Measurements from ENCODE around the gene TSPAN19.

TSPAN19 gene

GRCh38 chr12:84969226-84969625 is 66.9 kb downstream of the TSPAN19 start:
- CTCF ChIA-PET = no interaction called here
- POLR2A ChIA-PET = no interaction called here
- DNase-seq (ENCODE audit: extremely low spot score) = no peak
- TF ChIP-seq FOXA1 (IDR thresholded peaks at IDR 0.05) (no peak), L3MBTL2 (conservative IDR thresholded peaks at IDR 0.05) (no peak), HDGF (IDR thresholded peaks at IDR 0.05; ENCODE audit: borderline replicate concordance) (no peak), SUZ12 (IDR thresholded peaks at IDR 0.05) (no peak)

All from HEK293T (cell line).